KOPT-K1 (cell line): Measurements from ENCODE around the gene PEBP1.

Experiments used
- H3K27ac ChIP-seq: fragments of 200-600 bp; sonication (generic); 2 replicates; pipeline ENCODE4 v1.5.1; 2016; ENCODE audit warnings: antibody characterized with exemption, mild to moderate bottlenecking, low read depth, low read length; ENCODE audit not compliant: poor library complexity, severe bottlenecking
- H3K36me3 ChIP-seq: fragments of 200-600 bp; sonication (generic); 2 replicates; pipeline ENCODE4 v1.5.1; 2017; ENCODE audit warnings: antibody characterized with exemption, mild to moderate bottlenecking, low read length, moderate library complexity; ENCODE audit not compliant: insufficient read depth
- H3K9me3 ChIP-seq: fragments of 200-600 bp; sonication (generic); 2 replicates; pipeline ENCODE4 v1.5.1; 2017; ENCODE audit warnings: antibody characterized with exemption, low read length, mild to moderate bottlenecking; ENCODE audit not compliant: insufficient read depth, poor library complexity, severe bottlenecking

PEBP1 gene

GRCh38 chr12:118135788-118136558 is at the start of gene PEBP1:
TSS of gene PEBP1 (plus strand) at chr12:118136124. CDS start at chr12:118136210, 86 bp downstream.
- Histone ChIP-seq H3K36me3 (peaks cover 34% of the 10 kb centered on the region), H3K9me3 (no peaks in the 10 kb centered on the region), H3K27ac (peak within 1 kb of the TSS; percentile 69)

- Histone ChIP-seq H3K27ac (no peak overlapping the region), H3K9me3 (no peaks in the 10 kb centered on the region), H3K36me3 (no peaks in the 10 kb centered on the region)
These were observed 46.1 kb upstream of the PEBP1 start for GRCh38 chr12:118089782-118090181.

GRCh38 chr12:118094039-118094438 is 41.9 kb upstream of the PEBP1 start:
- no peak overlapping the region for H3K27ac ChIP-seq
- H3K36me3 ChIP-seq: no peaks in the 10 kb centered on the region
- no peaks in the 10 kb centered on the region for H3K9me3 ChIP-seq

- Histone ChIP-seq H3K27ac (no peak overlapping the region), H3K9me3 (no peaks in the 10 kb centered on the region)
These were observed 37.5 kb upstream of the PEBP1 start for GRCh38 chr12:118098401-118098800.

GRCh38 chr12:118098911-118099671 is 36.8 kb upstream of the PEBP1 start:
- Histone ChIP-seq H3K36me3 (no peaks in the 10 kb centered on the region), H3K27ac (no peak overlapping the region), H3K9me3 (no peaks in the 10 kb centered on the region)

More at GRCh38 chr12:118098401-118098800, 37.5 kb upstream of the PEBP1 start:
- H3K36me3 ChIP-seq: no peaks in the 10 kb centered on the region

GRCh38 chr12:118101051-118101450 is 34.9 kb upstream of the PEBP1 start:
- no peaks in the 10 kb centered on the region for H3K9me3 ChIP-seq
- no peaks in the 10 kb centered on the region for H3K36me3 ChIP-seq
- no peak overlapping the region for H3K27ac ChIP-seq

- no peaks in the 10 kb centered on the region for H3K36me3 ChIP-seq
- H3K9me3 ChIP-seq: no peaks in the 10 kb centered on the region
- H3K27ac ChIP-seq: no peak overlapping the region
These were observed 33.9 kb upstream of the PEBP1 start for GRCh38 chr12:118102070-118102469.

GRCh38 chr12:118102609-118103008 is 33.3 kb upstream of the PEBP1 start:
- no peak overlapping the region for H3K27ac ChIP-seq

GRCh38 chr12:118103201-118103600 is 32.7 kb upstream of the PEBP1 start:
- no peaks in the 10 kb centered on the region for H3K9me3 ChIP-seq
- H3K36me3 ChIP-seq: no peaks in the 10 kb centered on the region
- H3K27ac ChIP-seq: no peak overlapping the region

More at GRCh38 chr12:118102609-118103008, 33.3 kb upstream of the PEBP1 start:
- Histone ChIP-seq H3K36me3 (no peaks in the 10 kb centered on the region), H3K9me3 (no peaks in the 10 kb centered on the region)

GRCh38 chr12:118103601-118104382 is 32.1 kb upstream of the PEBP1 start, which contains the start of gene VSIG10:
TSS of gene VSIG10 (minus strand) at chr12:118104011. CDS start at chr12:118103671, 340 bp downstream.
- Histone ChIP-seq H3K36me3 (no peaks in the 10 kb centered on the region), H3K27ac (no peak within 1 kb of the TSS), H3K9me3 (no peaks in the 10 kb centered on the region)

- Histone ChIP-seq H3K36me3 (no peaks in the 10 kb centered on the region), H3K27ac (no peak overlapping the region), H3K9me3 (no peaks in the 10 kb centered on the region)
These were observed 28.9 kb upstream of the PEBP1 start for GRCh38 chr12:118107011-118107410.

- Histone ChIP-seq H3K9me3 (no peaks in the 10 kb centered on the region), H3K36me3 (no peaks in the 10 kb centered on the region), H3K27ac (no peak overlapping the region)
These were observed 28.2 kb upstream of the PEBP1 start for GRCh38 chr12:118107694-118108093.

- Histone ChIP-seq H3K9me3 (no peaks in the 10 kb centered on the region), H3K36me3 (no peaks in the 10 kb centered on the region), H3K27ac (no peak overlapping the region)
These were observed 26.8 kb upstream of the PEBP1 start for GRCh38 chr12:118109088-118109487.

GRCh38 chr12:118119449-118119879 is 16.5 kb upstream of the PEBP1 start:
- H3K9me3 ChIP-seq: no peaks in the 10 kb centered on the region
- H3K36me3 ChIP-seq: no peaks in the 10 kb centered on the region
- H3K27ac ChIP-seq: no peak overlapping the region
